CD4-positive, alpha-beta memory T cell (primary cell): Measurements from ENCODE around the gene MISFA. TPM values are rescaled to one million over a fixed set of nuclear protein-coding genes. Genes with fewer than 3 reads are reported as not detected.
A peak's percentile ranks its signal among the peaks of the same experiment; 100 is the strongest.
"Not testable (repeated sequence)": the region's sequence is repeated elsewhere in the genome, so short reads cannot be mapped to it uniquely, and the experiment has no call there.

Experiments used
- CTCF ChIA-PET: fragments of 350-600 bp; sonication (Branson Sonifier 250); formaldehyde crosslinking; loops from one replicate; lab custom pipeline; 2021; ENCODE audit warnings: inconsistent platforms; ENCODE audit not compliant: partially characterized antibody; lab: Charles Lee
- POLR2A ChIA-PET: fragments of 350-600 bp; sonication (Branson Sonifier 250); formaldehyde crosslinking; loops from one replicate; lab custom pipeline; 2021; ENCODE audit not compliant: partially characterized antibody; lab: Charles Lee
- DNase-seq, 5 donors: peaks; one replicate each; pipeline versions ENCODE4 v3.0.0 to v3.0.0-alpha.2; 2020 to 2022; ENCODE audit warnings: mixed read lengths in 1 of 5
- H3K27ac ChIP-seq: one replicate; pipeline ENCODE4 v1.7.0; 2013; ENCODE audit warnings: low read depth, low read length
- H3K27me3 ChIP-seq: 2 replicates; pipeline ENCODE4 v1.7.0; 2013; ENCODE audit warnings: mild to moderate bottlenecking, low read length, moderate library complexity; ENCODE audit not compliant: insufficient read depth
- H3K36me3 ChIP-seq: 2 replicates; pipeline ENCODE4 v1.7.0; 2013; ENCODE audit warnings: mild to moderate bottlenecking, low read length, moderate library complexity; ENCODE audit not compliant: insufficient read depth
- H3K4me1 ChIP-seq: 2 replicates; pipeline ENCODE4 v1.7.0; 2013; ENCODE audit warnings: mild to moderate bottlenecking, low read length, moderate library complexity; ENCODE audit not compliant: insufficient read depth
- H3K4me3 ChIP-seq, 2 donors: one replicate each; pipeline ENCODE4 v1.7.0; 2013; ENCODE audit warnings: low read length in 2 of 2, mild to moderate bottlenecking in 1 of 2
- H3K9me3 ChIP-seq, 2 donors: one replicate each; pipeline ENCODE4 v1.7.0; 2013; ENCODE audit warnings: low read length in 2 of 2, control low read depth in 1 of 2; ENCODE audit not compliant: control insufficient read depth in 1 of 2
- H3K27ac Mint-ChIP-seq, 7 donors: one replicate each; pipeline ENCODE4 v1.8.0; 2020 to 2021; ENCODE audit warnings: mixed read lengths in 7 of 7, mild to moderate bottlenecking in 6 of 7, inconsistent platforms in 3 of 7, moderate library complexity in 3 of 7
- H3K27me3 Mint-ChIP-seq, 2 donors: one replicate each; pipeline ENCODE4 v1.8.0; 2020 to 2021; ENCODE audit warnings: mixed read lengths in 2 of 2
- H3K36me3 Mint-ChIP-seq, 2 donors: one replicate each; pipeline ENCODE4 v1.8.0; 2020 to 2021; ENCODE audit warnings: mixed read lengths in 2 of 2, inconsistent platforms in 1 of 2, mild to moderate bottlenecking in 1 of 2
- H3K4me1 Mint-ChIP-seq, 4 donors: one replicate each; pipeline ENCODE4 v1.8.0; 2020 to 2021; ENCODE audit warnings: mixed read lengths in 4 of 4, mild to moderate bottlenecking in 1 of 4
- H3K4me3 Mint-ChIP-seq, 8 donors: one replicate each; pipeline ENCODE4 v1.8.0; 2020 to 2021; ENCODE audit warnings: mixed read lengths in 8 of 8, mild to moderate bottlenecking in 7 of 8, moderate library complexity in 6 of 8, inconsistent platforms in 3 of 8
- H3K9me3 Mint-ChIP-seq, 8 donors: one replicate each; pipeline ENCODE4 v1.8.0; 2020 to 2021; ENCODE audit warnings: mixed read lengths in 8 of 8, mild to moderate bottlenecking in 5 of 8, inconsistent platforms in 3 of 8, moderate library complexity in 1 of 8
- intact Hi-C: fragments of 100-400 bp; cut with micrococcal nuclease; formaldehyde crosslinking; loops from one replicate; pipeline ENCODE4 v1.15.1; 2023
- polyA plus RNA-seq, 2 donors: library from polyadenylated mRNA; unstranded; fragments of 300-500 nt; fragmentation: Illumina TruSeq; gene quantifications; one replicate each; pipeline ENCODE4 v1.2.3, GENCODE V29; 2021
- total RNA-seq, 2 experiments: library from RNA; stranded (reverse); gene quantifications; one replicate each; pipeline ENCODE4 v1.2.3, GENCODE V29; 2021

The MISFA gene
- total and polyA plus RNA-seq, 4 experiments from 2014 or later, result 0.47 to 0.69 TPM; not detected in 2

GRCh38 chr11:18580113-18580766, 19.3 kb upstream of the MISFA start:
- Mint-ChIP-seq H3K27ac (peak overlapping the region in 1 of 7 donors; percentile 75), H3K36me3 (peaks cover 3 to 9% of the 10 kb centered on the region in 2 donors), H3K9me3 (no peaks in the 10 kb centered on the region), H3K4me3 (no peak overlapping the region), H3K27me3 (no peaks in the 10 kb centered on the region), H3K4me1 (peaks cover 15 to 32% (median 25%) of the 10 kb centered on the region in 4 donors)
- ChIA-PET CTCF (interaction anchor here (1.3 to 2.9 kb wide), 6 partner anchors 16 to 184 kb away, joined by 4 to 13 read pairs (median 6); no protein-coding TSS in a partner anchor), POLR2A (interaction anchor here (2.2 kb wide), 1 partner anchor 54 kb away, joined by 10 read pairs; the partner anchor contains the start of gene SPTY2D1)
- Histone ChIP-seq H3K27ac (no peak overlapping the region), H3K27me3 (no peaks in the 10 kb centered on the region), H3K36me3 (no peaks in the 10 kb centered on the region), H3K4me3 (no peak overlapping the region), H3K4me1 (peaks cover 23% of the 10 kb centered on the region), H3K9me3 (no peaks in the 10 kb centered on the region)
- no peak for DNase-seq
- intact Hi-C loops, result no loop called here

GRCh38 chr11:18581825-18582224, 17.8 kb upstream of the MISFA start:
- peaks cover 3 to 6% of the 10 kb centered on the region in 2 donors for H3K36me3 Mint-ChIP-seq
- Histone ChIP-seq H3K4me1 (peaks cover 28% of the 10 kb centered on the region), H3K4me3 (no peak overlapping the region), H3K9me3 (no peaks in the 10 kb centered on the region), H3K27ac (no peak overlapping the region), H3K36me3 (no peaks in the 10 kb centered on the region), H3K27me3 (no peaks in the 10 kb centered on the region)
- DNase-seq, result no peak
- peaks cover 12 to 25% (median 19%) of the 10 kb centered on the region in 4 donors for H3K4me1 Mint-ChIP-seq
- intact Hi-C loops, result no loop called here
- H3K27ac Mint-ChIP-seq, result peak overlapping the region in 5 of 7 donors; percentile 14 to 83 (median 48)
- no peaks in the 10 kb centered on the region for H3K9me3 Mint-ChIP-seq
- no peaks in the 10 kb centered on the region for H3K27me3 Mint-ChIP-seq
- H3K4me3 Mint-ChIP-seq, result no peak overlapping the region
- ChIA-PET POLR2A (no interaction called here), CTCF (interaction anchor here (0.5 to 0.8 kb wide), 2 partner anchors 49 to 140 kb away, joined by 4 to 5 read pairs; no protein-coding TSS in a partner anchor)

- peak; percentile 45 to 72 (median 48) for DNase-seq
- no peaks in the 10 kb centered on the region for H3K27me3 Mint-ChIP-seq
- H3K9me3 Mint-ChIP-seq, result no peaks in the 10 kb centered on the region
- no peaks in the 10 kb centered on the region for H3K9me3 ChIP-seq
- ChIA-PET CTCF (interaction anchor here (0.8 to 2.0 kb wide), 6 partner anchors 13 to 139 kb away, joined by 3 to 7 read pairs (median 3); partner anchors contain the start of gene SPTY2D1), POLR2A (interaction anchor here (0.7 to 2.8 kb wide), 6 partner anchors 30 to 1236 kb away, joined by 3 to 29 read pairs (median 15); partner anchors contain the start of genes GTF2H1, HPS5, SPTY2D1 and TSG101)
- intact Hi-C loops, result loop anchor here (1.0 to 5.0 kb wide), 5 partner anchors 46 to 132 kb away; partner anchors contain the start of genes SPTY2D1, TMEM86A and TSG101
- H3K4me1 ChIP-seq, result peaks cover 48% of the 10 kb centered on the region
- peaks cover 0 to 13% (median 11%) of the 10 kb centered on the region in 4 donors for H3K4me1 Mint-ChIP-seq
- H3K27me3 ChIP-seq, result no peaks in the 10 kb centered on the region
- no peak within 1 kb of the TSS for H3K4me3 Mint-ChIP-seq
- H3K27ac ChIP-seq, result peak within 1 kb of the TSS; percentile 91
- peak within 1 kb of the TSS; percentile 8 to 56 for H3K4me3 ChIP-seq
- no peaks in the 10 kb centered on the region for H3K36me3 Mint-ChIP-seq
- no peak within 1 kb of the TSS for H3K27ac Mint-ChIP-seq
- no peaks in the 10 kb centered on the region for H3K36me3 ChIP-seq
These were observed 11.0 kb upstream of the MISFA start, which contains the start of gene UEVLD for GRCh38 chr11:18588297-18589252. Gene UEVLD (minus strand): TSS chr11:18588734. CDS start chr11:18588654, 80 bp downstream.

- no peak overlapping the region for H3K27ac Mint-ChIP-seq
- Histone ChIP-seq H3K27me3 (no peaks in the 10 kb centered on the region), H3K4me3 (no peak overlapping the region), H3K4me1 (peaks cover 48% of the 10 kb centered on the region), H3K27ac (peak overlapping the region; percentile 91), H3K36me3 (no peaks in the 10 kb centered on the region), H3K9me3 (no peaks in the 10 kb centered on the region)
- intact Hi-C loops, result no loop called here
- no peaks in the 10 kb centered on the region for H3K27me3 Mint-ChIP-seq
- ChIA-PET CTCF (interaction anchor here (0.7 to 2.0 kb wide), 7 partner anchors 11 to 141 kb away, joined by 3 to 7 read pairs (median 3); partner anchors contain the start of gene SPTY2D1), POLR2A (interaction anchor here (1.0 to 2.8 kb wide), 4 partner anchors 12 to 269 kb away, joined by 3 to 14 read pairs (median 8); partner anchors contain the start of genes HPS5, SPTY2D1 and TSG101)
- peak overlapping the region in 4 of 8 donors; percentile 2 to 54 (median 31) for H3K4me3 Mint-ChIP-seq
- H3K36me3 Mint-ChIP-seq, result no peaks in the 10 kb centered on the region
- peaks cover 0 to 13% (median 9%) of the 10 kb centered on the region in 4 donors for H3K4me1 Mint-ChIP-seq
- no peaks in the 10 kb centered on the region for H3K9me3 Mint-ChIP-seq
- DNase-seq, result peak in 1 of 5 donors; percentile 5
These were observed 9.0 kb upstream of the MISFA start for GRCh38 chr11:18590571-18590970.

- ChIA-PET POLR2A (interaction anchor here (2.1 kb wide), 1 partner anchor 24 kb away, joined by 4 read pairs; no protein-coding TSS in a partner anchor), CTCF (interaction anchor here (0.6 kb wide), 1 partner anchor 75 kb away, joined by 3 read pairs; no protein-coding TSS in a partner anchor)
- intact Hi-C loops, H3K9me3 ChIP-seq, DNase-seq, H3K36me3 ChIP-seq, H3K27me3 ChIP-seq, H3K4me3 ChIP-seq, H3K9me3 Mint-ChIP-seq, H3K4me3 Mint-ChIP-seq, H3K36me3 Mint-ChIP-seq, H3K27ac ChIP-seq, H3K27ac Mint-ChIP-seq, H3K27me3 Mint-ChIP-seq: not testable (repeated sequence)
- peaks cover 0 to 13% (median 9%) of the 10 kb centered on the region in 4 donors for H3K4me1 Mint-ChIP-seq
- H3K4me1 ChIP-seq, result peaks cover 29% of the 10 kb centered on the region
These were observed 5.5 kb upstream of the MISFA start for GRCh38 chr11:18594088-18594487.

GRCh38 chr11:18594999-18595749, 4.4 kb upstream of the MISFA start:
- intact Hi-C loops, result no loop called here
- POLR2A ChIA-PET, result interaction anchor here (2.1 kb wide), 1 partner anchor 23 kb away, joined by 4 read pairs; no protein-coding TSS in a partner anchor
- peaks cover 0 to 12% (median 8%) of the 10 kb centered on the region in 4 donors for H3K4me1 Mint-ChIP-seq
- Histone ChIP-seq H3K4me3 (no peak overlapping the region), H3K4me1 (peaks cover 18% of the 10 kb centered on the region), H3K36me3 (no peaks in the 10 kb centered on the region), H3K9me3 (no peaks in the 10 kb centered on the region), H3K27ac (no peak overlapping the region), H3K27me3 (no peaks in the 10 kb centered on the region)
- no peak overlapping the region for H3K27ac Mint-ChIP-seq
- no peaks in the 10 kb centered on the region for H3K27me3 Mint-ChIP-seq
- CTCF ChIA-PET, result no interaction called here
- no peaks in the 10 kb centered on the region for H3K9me3 Mint-ChIP-seq
- H3K4me3 Mint-ChIP-seq, result no peak overlapping the region
- no peak for DNase-seq
- peaks cover 0 to 2% of the 10 kb centered on the region in 2 donors for H3K36me3 Mint-ChIP-seq
